GM12878 (cell line): ENCODE data around the gene C5.

Experiments
- CHD2 ChIP-seq: IDR thresholded peaks from 2 replicates; pipeline ENCODE4 v1.6.1; 2011; ENCODE audit warnings: low read depth, low read length, improper control_type of control experiment, borderline replicate concordance
- FOXM1 ChIP-seq: IDR thresholded peaks from 2 replicates; pipeline ENCODE4 v1.6.1; 2012; ENCODE audit warnings: low read depth, mild to moderate bottlenecking, inconsistent platforms, low read length, moderate library complexity
- GABPA ChIP-seq: IDR thresholded peaks from 2 replicates; pipeline ENCODE4 v1.6.1; 2014; ENCODE audit warnings: antibody characterized with exemption, low read depth, mild to moderate bottlenecking, inconsistent platforms
- MXI1 ChIP-seq: fragments of 150-350 bp; IDR thresholded peaks from 2 replicates; pipeline ENCODE4 v1.6.1; 2011; ENCODE audit warnings: low read depth, mild to moderate bottlenecking, inconsistent platforms, low read length, improper control_type of control experiment

DNA sequence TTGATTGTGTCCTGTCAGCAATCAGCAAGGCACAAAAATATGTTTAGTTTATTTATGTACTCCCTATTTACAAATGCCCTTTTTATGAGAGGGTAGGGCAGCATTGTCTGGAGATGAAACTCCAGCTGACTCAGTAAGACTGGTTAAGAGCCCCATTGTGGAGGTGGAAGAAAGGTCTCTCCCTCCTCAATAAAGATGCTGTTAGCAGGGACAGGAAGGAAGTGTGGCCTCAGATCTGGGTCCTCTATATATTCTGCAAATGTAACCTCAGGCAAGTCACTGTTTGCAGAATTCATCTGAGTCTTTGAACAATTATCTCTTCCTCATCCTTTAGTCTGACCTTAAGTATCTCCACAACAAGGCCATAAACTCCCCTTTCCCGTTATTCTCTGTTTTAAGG, 75.2 kb downstream of the C5 start:
- TF ChIP-seq GABPA: no peak
- TF ChIP-seq CHD2: no peak
- no peak for TF ChIP-seq MXI1
- TF ChIP-seq FOXM1: no peak
